Measurements from ENCODE around the gene PNPT1. TPM values are rescaled to one million over a fixed set of nuclear protein-coding genes. Genes with fewer than 3 reads are reported as not detected.

The PNPT1 gene
- total and polyA plus RNA-seq, 10 of the 15 experiments (the other 5 are each of a cell fraction or from before 2014, with no cell fraction given), result 34.2 to 67.7 (median 43.3) TPM

DNA sequence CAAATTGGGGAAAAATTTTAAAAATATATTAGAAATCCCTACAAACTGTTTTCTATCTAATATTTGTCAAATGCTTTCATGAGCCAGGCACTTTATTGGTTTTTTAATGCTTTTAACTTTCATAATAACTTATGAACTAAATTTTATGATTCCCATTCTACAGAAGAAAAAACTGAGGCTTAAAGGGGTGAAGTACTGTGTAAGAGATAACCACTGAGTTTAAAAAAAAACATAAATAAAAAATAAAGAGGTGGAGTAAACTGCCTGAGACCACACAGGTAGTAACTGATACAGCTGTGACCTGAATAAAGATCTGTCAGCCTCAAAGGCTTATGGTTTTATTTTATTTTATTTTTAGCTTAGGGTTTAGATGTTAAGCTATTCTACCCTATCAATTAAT, 24.7 kb downstream of the PNPT1 start:
- Histone ChIP-seq H3K27ac (ENCODE audit: control insufficient read depth, insufficient read depth) (no peak overlapping the region), H3K36me3 (ENCODE audit: control insufficient read depth in 2 of 2, insufficient read depth in 2 of 2, low read length in 1 of 2) (peaks cover 1 to 14% of the 10 kb centered on the region in 2 experiments; a peak in 3 of 4 replicates), H3K4me2 (ENCODE audit: control insufficient read depth, insufficient read depth) (no peak overlapping the region), H3K4me3 (no peak overlapping the region), H3K9ac (ENCODE audit: control insufficient read depth, insufficient read depth, low read length) (no peak overlapping the region), H3K27me3 (replicated peaks in 1 of 2; ENCODE audit: control insufficient read depth in 2 of 2, insufficient read depth in 2 of 2, low read length in 1 of 2) (no peaks in the 10 kb centered on the region), H3K79me2 (ENCODE audit: control insufficient read depth, insufficient read depth, low read length) (no peaks in the 10 kb centered on the region), H2AFZ (ENCODE audit: control insufficient read depth, low read depth, low read length) (no peak overlapping the region), H3K4me1 (ENCODE audit: control insufficient read depth, insufficient read depth, low read length) (no peaks in the 10 kb centered on the region), H3K9me3 (replicated peaks; ENCODE audit: control insufficient read depth, insufficient read depth, low read length) (no peaks in the 10 kb centered on the region), H4K20me1 (ENCODE audit: control insufficient read depth, insufficient read depth) (no peaks in the 10 kb centered on the region)
- SMC1A ChIA-PET (ENCODE audit: uncharacterized antibody, unreplicated experiment), result interaction anchor here (0.6 kb wide), 1 partner anchor 19 kb away, joined by 3 read pairs; no protein-coding TSS in a partner anchor
- RAD21 ChIA-PET (ENCODE audit: unreplicated experiment), result no interaction called here
- POLR2A ChIA-PET, result no interaction called here
- ATAC-seq, result no peak
- in situ Hi-C loops (cut with MboI) (no loop called here), intact Hi-C loops (cut with micrococcal nuclease; ENCODE audit: unreplicated experiment) (no loop called here)
- TF ChIP-seq POLR2AphosphoS2 (IDR thresholded peaks at IDR 0.05; ENCODE audit: low read depth, low read length), result no peak
- no peak for TF ChIP-seq STAT3 (IDR thresholded peaks at IDR 0.05; ENCODE audit: low read depth, low read length)
- TF ChIP-seq CHD2 (IDR thresholded peaks at IDR 0.05; ENCODE audit: borderline replicate concordance, low read depth, low read length), result no peak
- TF ChIP-seq EED (IDR thresholded peaks at IDR 0.05; ENCODE audit: low read depth), result no peak
- BruUV-seq (replicated peaks), result no TSS peak
- CTCF ChIA-PET, result no interaction called here
- DNase-seq (ENCODE audit: low read depth, low spot score), result no peak
- no peak for FAIRE-seq

- no peak overlapping the region for H3K4me2 ChIP-seq (ENCODE audit: control insufficient read depth, insufficient read depth)
- intact Hi-C loops (cut with micrococcal nuclease; ENCODE audit: unreplicated experiment) (no loop called here), in situ Hi-C loops (cut with MboI) (no loop called here)
- no peak for ATAC-seq
- no peaks in the 10 kb centered on the region for H3K9me3 ChIP-seq (replicated peaks; ENCODE audit: control insufficient read depth, insufficient read depth, low read length)
- no peaks in the 10 kb centered on the region for H3K4me1 ChIP-seq (ENCODE audit: control insufficient read depth, insufficient read depth, low read length)
- CTCF ChIA-PET, result no interaction called here
- RAD21 ChIA-PET (ENCODE audit: unreplicated experiment), result no interaction called here
- SMC1A ChIA-PET (ENCODE audit: uncharacterized antibody, unreplicated experiment), result no interaction called here
- H3K79me2 ChIP-seq (ENCODE audit: control insufficient read depth, insufficient read depth, low read length), result no peaks in the 10 kb centered on the region
- no peak overlapping the region for H3K4me3 ChIP-seq
- peaks cover 0 to 16% of the 10 kb centered on the region in 2 experiments; a peak in 2 of 4 replicates for H3K36me3 ChIP-seq (ENCODE audit: control insufficient read depth in 2 of 2, insufficient read depth in 2 of 2, low read length in 1 of 2)
- H3K9ac ChIP-seq (ENCODE audit: control insufficient read depth, insufficient read depth, low read length), result no peak overlapping the region
- 97% methylated on average over 2 of the region's 2 CpGs for WGBS (ENCODE audit: insufficient coverage, insufficient replicate concordance, low lambda C conversion rate, missing lambda C conversion rate)
- POLR2A ChIA-PET, result no interaction called here
- no peak overlapping the region for H3K27ac ChIP-seq (ENCODE audit: control insufficient read depth, insufficient read depth)
- no peaks in the 10 kb centered on the region for H3K27me3 ChIP-seq (replicated peaks in 1 of 2; ENCODE audit: control insufficient read depth in 2 of 2, insufficient read depth in 2 of 2, low read length in 1 of 2)
- no TSS peak for BruUV-seq (replicated peaks)
- FAIRE-seq, result no peak
- no peak overlapping the region for H2AFZ ChIP-seq (ENCODE audit: control insufficient read depth, low read depth, low read length)
- no peak for DNase-seq (ENCODE audit: low read depth, low spot score)
- no peaks in the 10 kb centered on the region for H4K20me1 ChIP-seq (ENCODE audit: control insufficient read depth, insufficient read depth)
- TF ChIP-seq PML (IDR thresholded peaks at IDR 0.05; ENCODE audit: low read length), result no peak
- no peak for TF ChIP-seq SKIL (IDR thresholded peaks at IDR 0.05; ENCODE audit: low read depth, poor library complexity, severe bottlenecking)
- no peak for TF ChIP-seq TCF7 (IDR thresholded peaks at IDR 0.05; ENCODE audit: borderline replicate concordance)
- no peak for TF ChIP-seq HDAC6 (IDR thresholded peaks at IDR 0.05; ENCODE audit: unreplicated experiment)
- TF ChIP-seq HCFC1 (IDR thresholded peaks at IDR 0.05; ENCODE audit: low read length), result no peak
- TF ChIP-seq SMC3 (IDR thresholded peaks at IDR 0.05; ENCODE audit: borderline replicate concordance, low read length), result no peak
- TF ChIP-seq CHD4 (IDR thresholded peaks at IDR 0.05), result no peak
- TF ChIP-seq, protein P1, sequence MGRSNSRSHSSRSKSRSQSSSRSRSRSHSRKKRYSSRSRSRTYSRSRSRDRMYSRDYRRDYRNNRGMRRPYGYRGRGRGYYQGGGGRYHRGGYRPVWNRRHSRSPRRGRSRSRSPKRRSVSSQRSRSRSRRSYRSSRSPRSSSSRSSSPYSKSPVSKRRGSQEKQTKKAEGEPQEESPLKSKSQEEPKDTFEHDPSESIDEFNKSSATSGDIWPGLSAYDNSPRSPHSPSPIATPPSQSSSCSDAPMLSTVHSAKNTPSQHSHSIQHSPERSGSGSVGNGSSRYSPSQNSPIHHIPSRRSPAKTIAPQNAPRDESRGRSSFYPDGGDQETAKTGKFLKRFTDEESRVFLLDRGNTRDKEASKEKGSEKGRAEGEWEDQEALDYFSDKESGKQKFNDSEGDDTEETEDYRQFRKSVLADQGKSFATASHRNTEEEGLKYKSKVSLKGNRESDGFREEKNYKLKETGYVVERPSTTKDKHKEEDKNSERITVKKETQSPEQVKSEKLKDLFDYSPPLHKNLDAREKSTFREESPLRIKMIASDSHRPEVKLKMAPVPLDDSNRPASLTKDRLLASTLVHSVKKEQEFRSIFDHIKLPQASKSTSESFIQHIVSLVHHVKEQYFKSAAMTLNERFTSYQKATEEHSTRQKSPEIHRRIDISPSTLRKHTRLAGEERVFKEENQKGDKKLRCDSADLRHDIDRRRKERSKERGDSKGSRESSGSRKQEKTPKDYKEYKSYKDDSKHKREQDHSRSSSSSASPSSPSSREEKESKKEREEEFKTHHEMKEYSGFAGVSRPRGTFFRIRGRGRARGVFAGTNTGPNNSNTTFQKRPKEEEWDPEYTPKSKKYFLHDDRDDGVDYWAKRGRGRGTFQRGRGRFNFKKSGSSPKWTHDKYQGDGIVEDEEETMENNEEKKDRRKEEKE (IDR thresholded peaks at IDR 0.05), result no peak
- no peak for TF ChIP-seq FOS (IDR thresholded peaks at IDR 0.05; ENCODE audit: borderline replicate concordance, extremely low read depth, insufficient read length)
- no peak for TF ChIP-seq NRF1 (conservative IDR thresholded peaks at IDR 0.05; ENCODE audit: low read depth, low read length)
- TF ChIP-seq YY1 (IDR thresholded peaks at IDR 0.05; ENCODE audit: low read depth, low read length), result no peak
- no peak for TF ChIP-seq SUZ12 (IDR thresholded peaks at IDR 0.05; ENCODE audit: unreplicated experiment)
These were observed 40.4 kb downstream of the PNPT1 start for GRCh38 chr2:55653255-55653654.
